Adipocyte (in vitro differentiated cells): ENCODE measurements around the gene CD33.

ENCODE experiments used
- DNase-seq: peaks from one replicate; pipeline ENCODE4 v3.0.0-alpha.2; 2015; ENCODE audit warnings: low read depth
- H3K27me3 ChIP-seq: replicated peaks from 2 replicates; pipeline ENCODE4 v1.7.0; 2013; ENCODE audit warnings: mild to moderate bottlenecking, low read length, moderate library complexity; ENCODE audit not compliant: control insufficient read depth, insufficient read depth
- H3K36me3 ChIP-seq: 2 replicates; pipeline ENCODE4 v1.7.0; 2013; ENCODE audit warnings: low read length, mild to moderate bottlenecking, moderate library complexity; ENCODE audit not compliant: control insufficient read depth, insufficient read depth, severe bottlenecking
- H3K4me1 ChIP-seq: 2 replicates; pipeline ENCODE4 v1.7.0; 2013; ENCODE audit warnings: mild to moderate bottlenecking, low read length, moderate library complexity; ENCODE audit not compliant: control insufficient read depth, insufficient read depth
- H3K4me3 ChIP-seq: 2 replicates; pipeline ENCODE4 v1.7.0; 2013; ENCODE audit warnings: mild to moderate bottlenecking, low read length, moderate library complexity
- H3K9ac ChIP-seq: 2 replicates; pipeline ENCODE4 v1.7.0; 2013; ENCODE audit warnings: mild to moderate bottlenecking, low read length, moderate library complexity
- H3K9me3 ChIP-seq: 2 replicates; pipeline ENCODE4 v1.7.0; 2013; ENCODE audit warnings: mild to moderate bottlenecking, low read length, moderate library complexity; ENCODE audit not compliant: control insufficient read depth

The CD33 gene

DNA sequence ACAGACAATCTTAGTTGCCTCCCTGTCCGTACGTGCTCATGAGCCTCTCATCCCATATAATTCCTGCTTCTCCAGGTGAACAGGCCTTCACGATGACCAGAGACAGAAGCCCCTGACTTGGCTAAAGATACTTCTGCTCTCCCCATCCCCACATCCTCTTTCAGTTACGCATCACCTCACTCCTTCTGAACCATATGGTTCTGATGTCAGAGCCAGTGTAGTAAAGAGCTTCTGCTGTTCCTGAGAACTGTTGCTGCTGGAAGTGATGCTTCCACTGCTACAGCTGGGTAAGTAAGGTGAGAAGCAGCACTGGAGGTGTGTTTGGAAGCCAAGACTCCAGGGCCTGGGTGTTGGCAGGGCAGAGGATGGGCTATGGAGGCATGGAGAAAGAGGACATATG is 38.9 kb downstream of the CD33 start:
- Histone ChIP-seq H3K36me3 (no peaks in the 10 kb centered on the region), H3K4me1 (no peaks in the 10 kb centered on the region), H3K9ac (no peak overlapping the region), H3K9me3 (peaks cover 5% of the 10 kb centered on the region), H3K4me3 (no peak overlapping the region), H3K27me3 (peaks cover 35% of the 10 kb centered on the region)
- no peak for DNase-seq

DNA sequence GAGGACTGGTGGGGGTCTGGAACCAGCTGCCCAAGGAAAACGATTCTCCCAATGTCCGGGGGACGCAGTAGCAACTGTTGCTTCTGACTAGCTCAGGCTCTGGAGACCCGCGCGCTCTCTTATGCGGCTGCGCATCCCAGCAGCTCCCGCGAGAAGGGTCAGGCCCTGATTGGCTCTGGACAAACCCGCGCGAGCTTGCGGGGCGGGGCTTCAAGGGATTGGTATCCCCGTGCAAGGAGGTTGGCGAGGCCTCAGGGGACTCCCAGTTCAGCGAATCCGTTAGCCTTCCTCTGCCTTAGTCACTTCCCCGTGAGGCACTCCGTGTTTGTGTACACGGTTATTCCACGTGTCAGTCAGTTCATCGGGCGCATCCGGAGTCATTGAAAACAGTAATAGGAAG is 46.2 kb downstream of the CD33 start:
- no peak overlapping the region for H3K4me3 ChIP-seq
- peaks cover 6% of the 10 kb centered on the region for H3K4me1 ChIP-seq
- H3K9me3 ChIP-seq: no peaks in the 10 kb centered on the region
- H3K9ac ChIP-seq: no peak overlapping the region
- H3K27me3 ChIP-seq: peaks cover 14% of the 10 kb centered on the region
- no peak for DNase-seq
- H3K36me3 ChIP-seq: no peaks in the 10 kb centered on the region

- H3K9ac ChIP-seq: no peak overlapping the region
- no peak overlapping the region for H3K4me3 ChIP-seq
- no peaks in the 10 kb centered on the region for H3K9me3 ChIP-seq
- peaks cover 14% of the 10 kb centered on the region for H3K27me3 ChIP-seq
- peaks cover 6% of the 10 kb centered on the region for H3K4me1 ChIP-seq
- no peaks in the 10 kb centered on the region for H3K36me3 ChIP-seq
- DNase-seq: no peak
These were observed 47.4 kb downstream of the CD33 start for GRCh38 chr19:51272183-51272810.

GRCh38 chr19:51274049-51274770 is 49.3 kb downstream of the CD33 start:
- Histone ChIP-seq H3K27me3 (peaks cover 16% of the 10 kb centered on the region), H3K4me3 (no peak overlapping the region), H3K9me3 (no peaks in the 10 kb centered on the region), H3K4me1 (peaks cover 6% of the 10 kb centered on the region), H3K36me3 (no peaks in the 10 kb centered on the region), H3K9ac (no peak overlapping the region)
- no peak for DNase-seq

- Histone ChIP-seq H3K9ac (no peak overlapping the region), H3K9me3 (peaks cover under 1% of the 10 kb centered on the region), H3K4me1 (peaks cover 6% of the 10 kb centered on the region), H3K27me3 (peaks cover 12% of the 10 kb centered on the region), H3K4me3 (no peak overlapping the region), H3K36me3 (no peaks in the 10 kb centered on the region)
- no peak for DNase-seq
These were observed 52.2 kb downstream of the CD33 start for GRCh38 chr19:51277112-51277511.

DNA sequence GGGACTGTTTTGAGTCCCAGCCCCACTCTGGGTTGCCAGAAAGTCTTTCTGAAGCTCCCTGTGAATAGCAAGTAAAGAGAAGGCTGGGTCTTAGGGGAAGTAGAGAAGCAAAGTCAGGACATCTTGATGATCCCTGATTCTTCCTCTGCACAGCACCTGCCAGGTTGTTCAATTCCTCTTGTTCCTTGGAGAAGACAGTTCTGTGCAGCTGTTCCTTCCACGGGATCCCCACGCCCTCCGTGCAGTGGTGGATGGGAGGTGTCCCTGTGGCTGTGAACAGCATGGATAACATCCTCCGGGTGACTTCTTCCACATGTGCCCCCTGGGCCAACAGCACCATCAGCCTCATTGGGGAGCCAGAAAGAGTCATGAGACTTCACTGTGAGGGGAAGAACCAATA is 57.5 kb downstream of the CD33 start:
- DNase-seq: no peak
- Histone ChIP-seq H3K27me3 (peaks cover 16% of the 10 kb centered on the region), H3K4me3 (no peak overlapping the region), H3K4me1 (no peaks in the 10 kb centered on the region), H3K9ac (no peak overlapping the region), H3K9me3 (peaks cover 12% of the 10 kb centered on the region), H3K36me3 (no peaks in the 10 kb centered on the region)

DNA sequence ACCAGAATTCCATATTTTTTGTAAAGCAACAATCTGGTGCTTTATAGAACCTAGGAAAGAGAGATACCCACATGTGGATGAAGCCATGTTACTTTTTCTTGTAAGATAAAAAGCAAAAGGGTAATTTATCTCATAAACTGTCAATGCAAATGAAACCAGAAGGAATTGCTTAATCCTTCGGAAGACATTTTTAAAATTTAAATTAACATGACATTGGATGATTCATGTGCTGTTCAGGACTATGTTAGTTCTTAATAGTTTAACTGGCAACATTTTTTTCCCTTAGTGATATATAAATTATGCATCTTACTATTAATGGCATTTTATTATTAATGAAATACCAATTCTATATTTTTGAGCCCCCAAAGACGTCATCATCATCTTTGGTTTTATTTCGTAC is 60.8 kb downstream of the CD33 start:
- no peak for DNase-seq

More for the DNA sequence above, 60.8 kb downstream of the CD33 start:
- Histone ChIP-seq H3K9me3 (peaks cover 17% of the 10 kb centered on the region), H3K9ac (no peak overlapping the region), H3K27me3 (peaks cover 4% of the 10 kb centered on the region), H3K4me1 (no peaks in the 10 kb centered on the region), H3K36me3 (no peaks in the 10 kb centered on the region), H3K4me3 (no peak overlapping the region)
